ENCODE measurements around the gene PAX8.

Gene PAX8

DNA sequence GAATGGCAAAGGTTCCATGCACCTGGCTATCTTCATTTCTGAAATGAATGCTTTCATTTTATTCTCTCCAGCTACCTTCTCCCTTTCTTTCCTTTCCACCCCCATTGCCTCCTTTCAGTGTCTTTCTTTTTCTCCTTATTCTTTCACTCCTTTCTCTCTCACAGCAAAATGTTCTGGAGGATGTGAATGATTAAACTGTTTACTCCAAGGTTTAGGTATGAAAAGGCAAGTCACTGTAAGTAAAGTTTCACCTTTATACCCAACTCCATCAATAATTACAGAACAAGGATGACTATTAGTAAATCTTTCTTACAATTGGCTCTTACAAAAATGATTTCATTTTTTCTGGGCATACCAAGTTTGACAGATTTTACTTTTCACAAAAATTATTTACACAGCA lies 4.3 kb downstream of the PAX8 start:
- TF ChIP-seq, protein P1, sequence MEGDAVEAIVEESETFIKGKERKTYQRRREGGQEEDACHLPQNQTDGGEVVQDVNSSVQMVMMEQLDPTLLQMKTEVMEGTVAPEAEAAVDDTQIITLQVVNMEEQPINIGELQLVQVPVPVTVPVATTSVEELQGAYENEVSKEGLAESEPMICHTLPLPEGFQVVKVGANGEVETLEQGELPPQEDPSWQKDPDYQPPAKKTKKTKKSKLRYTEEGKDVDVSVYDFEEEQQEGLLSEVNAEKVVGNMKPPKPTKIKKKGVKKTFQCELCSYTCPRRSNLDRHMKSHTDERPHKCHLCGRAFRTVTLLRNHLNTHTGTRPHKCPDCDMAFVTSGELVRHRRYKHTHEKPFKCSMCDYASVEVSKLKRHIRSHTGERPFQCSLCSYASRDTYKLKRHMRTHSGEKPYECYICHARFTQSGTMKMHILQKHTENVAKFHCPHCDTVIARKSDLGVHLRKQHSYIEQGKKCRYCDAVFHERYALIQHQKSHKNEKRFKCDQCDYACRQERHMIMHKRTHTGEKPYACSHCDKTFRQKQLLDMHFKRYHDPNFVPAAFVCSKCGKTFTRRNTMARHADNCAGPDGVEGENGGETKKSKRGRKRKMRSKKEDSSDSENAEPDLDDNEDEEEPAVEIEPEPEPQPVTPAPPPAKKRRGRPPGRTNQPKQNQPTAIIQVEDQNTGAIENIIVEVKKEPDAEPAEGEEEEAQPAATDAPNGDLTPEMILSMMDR (IDR thresholded peaks at IDR 0.05), result no peak
- no peak overlapping the region for H3K4me3 ChIP-seq
- no peak for DNase-seq (ENCODE audit: low spot score)

DNA sequence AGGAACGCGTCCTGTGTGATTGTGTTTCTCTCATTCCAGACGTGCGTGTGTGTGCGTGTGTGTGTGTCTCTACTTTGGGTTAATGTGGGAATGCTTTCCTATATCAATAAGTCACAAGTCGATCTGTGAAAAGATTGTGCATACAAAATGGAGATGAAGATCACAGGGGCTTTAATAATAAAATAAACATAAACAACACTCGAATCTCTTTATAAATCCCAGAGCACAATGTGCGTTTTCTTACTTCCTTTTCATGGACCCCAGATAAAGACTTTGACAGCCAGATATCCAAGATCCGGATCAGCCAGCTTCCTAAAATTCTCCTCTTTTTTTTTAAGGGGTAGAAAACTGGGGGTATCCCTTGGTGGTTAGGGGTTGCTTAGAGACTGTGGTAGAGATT lies 4.7 kb downstream of the PAX8 start:
- TF ChIP-seq, protein P1 (IDR thresholded peaks at IDR 0.05), result no peak
- Histone ChIP-seq H3K27ac (no peak overlapping the region), H3K4me3 (no peak overlapping the region)
- no peak for DNase-seq (ENCODE audit: low spot score)

More for the DNA sequence above, 4.3 kb downstream of the PAX8 start:
- H3K27ac ChIP-seq, result no peak overlapping the region

DNA sequence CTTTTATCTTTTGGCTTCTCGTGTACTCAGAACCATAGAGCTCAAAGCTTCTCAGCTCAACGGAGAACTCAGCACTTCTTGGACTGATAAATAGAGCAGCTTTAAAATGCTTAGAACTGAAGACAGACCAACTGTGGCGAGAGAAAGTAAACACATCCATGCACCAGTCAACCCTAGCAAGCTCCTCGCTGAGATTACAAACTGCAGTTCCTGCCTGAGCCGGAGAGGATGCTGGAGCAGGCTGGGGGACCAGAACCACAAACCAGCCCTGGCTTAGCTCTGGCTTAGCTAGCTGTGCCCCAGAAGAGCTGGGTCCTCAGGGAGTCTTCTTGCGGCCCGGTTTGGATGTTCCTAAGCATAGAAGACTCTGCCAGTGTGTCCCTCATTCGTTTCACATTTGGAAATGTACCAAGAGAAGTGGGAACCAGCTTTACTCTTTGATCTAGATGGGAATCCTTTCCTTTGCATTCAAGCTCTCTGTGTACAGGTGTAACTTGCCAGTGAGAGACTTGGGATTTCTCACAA lies 5.6 kb downstream of the PAX8 start:
- H3K27ac ChIP-seq, result no peak overlapping the region
- TF ChIP-seq, protein P1 (IDR thresholded peaks at IDR 0.05), result no peak
- no peak overlapping the region for H3K4me3 ChIP-seq
- no peak for DNase-seq (ENCODE audit: low spot score)

DNA sequence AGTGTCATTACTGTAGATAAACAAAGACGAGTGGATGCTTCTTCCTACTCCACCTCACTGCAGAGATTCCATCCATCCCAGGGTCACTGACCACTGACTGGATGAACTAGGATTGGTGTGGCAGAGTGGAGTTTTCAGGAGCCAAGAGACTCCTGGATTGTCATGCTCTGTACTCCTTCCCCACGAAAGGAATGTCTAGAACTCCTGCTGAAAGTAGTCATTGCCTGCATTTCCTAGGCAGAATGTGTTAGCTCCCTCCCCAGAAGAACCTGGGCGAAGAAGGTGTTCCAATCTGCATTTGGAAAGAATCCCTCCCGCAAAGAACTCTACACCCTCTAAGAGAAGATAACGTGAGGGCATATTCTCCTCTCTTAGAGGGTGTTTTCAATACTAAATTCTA lies 6.2 kb downstream of the PAX8 start:
- no peak overlapping the region for H3K4me3 ChIP-seq
- no peak overlapping the region for H3K27ac ChIP-seq
- TF ChIP-seq, protein P1 (IDR thresholded peaks at IDR 0.05), result no peak
- DNase-seq (ENCODE audit: low spot score), result no peak

DNA sequence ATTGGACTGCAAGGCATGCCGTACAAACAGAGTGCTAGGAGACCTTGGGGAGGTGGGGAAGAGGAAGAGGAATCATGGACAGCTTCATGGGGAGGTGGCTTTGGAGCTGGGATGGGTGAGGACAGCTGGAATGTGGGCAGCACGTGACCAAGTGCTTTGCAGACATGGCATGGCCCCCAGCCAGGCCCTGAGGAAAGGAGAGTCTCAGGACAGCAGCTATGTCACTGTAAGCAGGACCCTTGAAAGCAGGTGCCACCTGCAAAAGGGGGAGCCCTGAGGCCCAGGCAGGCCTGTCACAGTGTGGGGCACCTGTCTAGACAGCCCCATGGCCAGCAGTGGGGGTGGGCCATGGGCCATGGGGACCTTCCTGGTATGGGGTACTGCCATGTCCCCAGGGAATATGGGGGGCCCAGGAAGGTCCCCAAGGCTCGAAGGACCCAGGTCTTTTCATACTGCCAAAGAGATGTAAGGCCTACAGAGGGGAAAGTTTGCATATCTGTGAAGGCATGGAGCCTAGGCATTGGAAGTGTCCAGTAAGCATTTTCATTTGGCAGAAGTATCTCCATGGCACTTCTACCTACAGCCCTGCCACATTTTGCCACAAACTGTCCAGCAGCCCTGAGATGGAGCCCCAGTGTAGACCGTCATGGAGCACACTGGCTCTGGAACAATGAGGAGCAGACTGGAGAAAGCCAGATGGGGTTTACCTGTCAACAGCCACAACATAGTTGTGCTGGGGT lies 9.9 kb downstream of the PAX8 start:
- no peak overlapping the region for H3K4me3 ChIP-seq
- H3K27ac ChIP-seq, result no peak overlapping the region
- DNase-seq (ENCODE audit: low spot score), result no peak
- TF ChIP-seq, protein P1 (IDR thresholded peaks at IDR 0.05), result no peak

DNA sequence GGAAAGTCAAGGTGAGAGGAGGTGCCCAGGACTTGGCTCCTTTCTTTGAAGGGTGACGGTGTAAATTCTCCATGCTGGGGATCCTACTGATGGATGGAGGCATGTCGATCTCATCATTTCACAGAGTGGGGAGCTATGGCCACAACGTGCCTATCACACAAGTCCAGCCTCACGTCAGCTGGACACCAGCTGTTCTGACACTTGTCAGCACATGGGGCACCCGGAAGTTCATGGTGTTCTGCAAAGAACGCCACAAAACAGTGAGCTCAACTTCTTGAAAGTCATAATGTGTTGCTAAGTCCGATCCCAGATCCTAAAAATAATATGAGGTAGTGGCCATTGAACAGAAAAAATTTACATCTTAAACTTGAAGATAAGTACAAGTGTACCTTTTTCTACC lies 12.3 kb downstream of the PAX8 start:
- H3K4me3 ChIP-seq, result no peak overlapping the region
- TF ChIP-seq, protein P1 (IDR thresholded peaks at IDR 0.05), result no peak
- no peak for DNase-seq (ENCODE audit: low spot score)
- no peak overlapping the region for H3K27ac ChIP-seq

Data from coronary artery (tissue), 2 donors.